GM21360 (cell line): ENCODE data around the gene COX10.
"Not testable (repeated sequence)": the region's sequence is repeated elsewhere in the genome, so short reads cannot be mapped to it uniquely, and the experiment has no call there.

ENCODE experiments used
- ATAC-seq: cut with Tn5 transposase; IDR thresholded peaks from one replicate; pipeline ENCODE4 v1.9.1; 2021; ENCODE audit warnings: mild to moderate bottlenecking, moderate library complexity; ENCODE audit not compliant: unreplicated experiment

COX10 gene

DNA sequence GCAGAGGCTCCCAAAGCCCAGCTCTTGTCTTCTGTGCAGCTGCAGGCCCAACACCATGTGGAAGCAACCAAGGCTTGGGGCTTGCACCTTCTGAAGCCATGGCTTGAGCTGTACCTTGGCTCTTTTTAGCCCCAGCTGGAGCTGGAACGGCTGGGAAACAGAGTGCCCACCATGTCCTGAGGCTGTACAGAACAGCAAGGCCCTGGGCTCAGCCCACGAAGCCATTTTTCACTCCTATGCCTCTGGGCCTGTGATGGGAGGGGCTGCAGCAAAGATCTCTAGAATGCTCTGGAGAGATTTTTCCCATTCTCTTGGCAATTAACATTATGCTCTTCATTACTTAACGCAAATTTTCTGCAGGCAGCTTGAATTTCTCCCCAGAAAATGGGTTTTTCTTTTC is 99.3 kb downstream of the COX10 start:
- ATAC-seq: no peak

DNA sequence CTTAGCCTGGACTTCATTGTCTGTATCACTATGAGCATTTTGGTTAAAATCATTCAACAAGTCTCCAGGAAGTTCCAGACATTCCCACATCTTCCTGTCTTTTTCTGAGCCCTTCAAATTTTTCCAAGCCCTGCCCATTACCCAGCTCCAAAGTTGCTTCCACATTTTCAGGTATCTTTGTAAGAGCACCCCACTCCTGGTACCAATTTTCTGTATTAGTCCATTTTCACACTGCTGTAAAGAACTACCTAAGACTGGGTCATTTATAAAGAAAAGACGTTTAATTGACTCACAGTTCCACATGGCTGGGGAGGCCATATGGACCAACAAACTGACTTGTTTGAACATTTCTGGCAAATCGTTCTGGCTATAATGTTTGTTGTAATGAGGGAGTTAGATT is 100.0 kb downstream of the COX10 start:
- no peak for ATAC-seq

DNA sequence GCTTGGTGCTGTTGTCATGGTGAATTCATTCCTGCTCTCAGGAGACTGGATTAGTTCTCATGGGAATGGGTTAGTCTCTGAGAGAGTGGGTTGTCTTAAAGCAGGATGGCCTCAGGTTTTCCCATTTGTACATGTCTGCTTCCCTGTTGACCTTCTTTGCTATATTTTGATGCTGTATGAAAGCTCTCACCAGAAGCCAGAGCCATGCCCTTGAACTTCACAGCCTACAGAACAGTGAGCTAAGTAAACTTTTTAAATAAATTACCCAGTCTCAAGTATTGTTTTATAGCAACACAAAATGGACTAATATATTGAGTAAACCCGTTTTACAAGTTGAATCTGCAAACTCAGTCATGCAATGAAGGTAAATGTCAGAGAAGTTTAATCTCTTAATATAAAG is 100.6 kb downstream of the COX10 start:
- ATAC-seq: no peak

DNA sequence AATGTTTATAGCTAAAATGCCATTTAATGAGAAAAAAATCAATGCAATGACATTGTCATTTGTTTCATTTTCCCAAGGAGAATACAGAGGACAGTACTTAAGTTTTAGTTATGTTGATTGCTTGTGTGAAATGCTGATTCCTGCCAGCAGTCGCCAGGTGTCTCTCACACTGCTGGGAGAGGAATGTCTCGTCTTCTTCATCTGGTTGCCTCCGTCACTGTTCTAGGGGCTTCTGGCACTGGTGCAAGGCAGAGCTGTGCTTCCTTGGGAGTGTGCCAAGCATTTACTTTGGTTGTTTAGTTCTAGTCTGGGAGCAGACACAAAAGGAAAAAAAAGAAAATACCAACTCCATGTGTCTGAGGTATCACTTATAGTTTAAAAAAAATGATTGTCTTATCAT is 107.7 kb downstream of the COX10 start:
- not testable (repeated sequence) for ATAC-seq

DNA sequence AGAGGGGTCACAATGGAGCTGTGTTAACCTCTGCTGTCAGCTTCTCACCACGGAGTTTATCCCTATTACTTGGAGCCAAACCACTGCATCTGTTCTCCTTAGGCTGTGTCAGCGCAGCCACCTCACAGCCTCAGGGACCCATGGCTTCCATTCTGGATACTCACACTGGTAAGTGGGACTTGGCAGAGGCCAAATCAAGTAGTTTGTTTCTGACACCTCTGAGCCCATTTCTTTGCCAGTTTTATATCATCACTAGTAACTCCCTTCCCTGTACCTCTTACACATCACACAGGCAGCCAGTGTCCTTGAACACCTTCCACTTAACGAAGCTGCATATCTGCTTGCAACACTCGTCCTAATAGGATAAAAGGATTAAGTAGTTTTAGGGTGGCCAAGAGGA is 108.5 kb downstream of the COX10 start:
- ATAC-seq: not testable (repeated sequence)

DNA sequence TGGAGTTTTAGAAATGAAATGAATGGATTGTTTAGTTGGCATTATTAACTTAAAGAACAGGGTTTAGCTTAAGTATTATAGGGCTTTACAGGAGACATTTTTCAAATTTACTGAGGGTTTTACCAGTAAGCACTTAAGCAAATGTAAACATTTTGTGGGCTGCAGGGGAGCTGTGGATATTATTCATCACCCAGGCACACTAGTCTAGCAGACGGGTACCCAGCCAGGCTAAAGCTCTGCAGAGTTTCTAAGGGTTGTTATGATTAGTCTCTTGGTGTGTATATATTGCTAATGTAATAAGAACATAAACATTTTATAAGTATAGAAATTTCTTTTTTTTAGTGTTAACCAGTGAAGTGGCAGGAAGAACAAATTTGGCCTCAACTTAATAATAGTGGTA is 110.6 kb downstream of the COX10 start:
- not testable (repeated sequence) for ATAC-seq

DNA sequence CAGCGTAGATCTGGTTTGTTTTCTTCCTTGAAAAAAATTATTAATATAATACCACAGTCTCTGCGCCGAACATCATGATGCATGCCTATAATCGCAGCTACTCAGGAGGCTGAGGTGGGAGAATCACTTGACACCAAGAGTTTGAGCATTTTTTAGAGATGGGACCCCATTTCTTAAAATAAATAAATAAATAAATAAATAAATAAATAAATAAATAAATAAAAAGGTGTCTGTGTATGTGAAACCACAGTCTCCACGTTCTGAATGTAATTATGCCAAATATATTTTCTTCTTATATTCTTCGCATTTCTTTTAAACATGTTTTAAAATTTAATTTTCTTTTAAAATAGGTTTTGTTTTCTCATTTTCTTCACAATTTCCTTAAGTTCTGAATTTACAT is 112.8 kb downstream of the COX10 start:
- ATAC-seq: not testable (repeated sequence)

DNA sequence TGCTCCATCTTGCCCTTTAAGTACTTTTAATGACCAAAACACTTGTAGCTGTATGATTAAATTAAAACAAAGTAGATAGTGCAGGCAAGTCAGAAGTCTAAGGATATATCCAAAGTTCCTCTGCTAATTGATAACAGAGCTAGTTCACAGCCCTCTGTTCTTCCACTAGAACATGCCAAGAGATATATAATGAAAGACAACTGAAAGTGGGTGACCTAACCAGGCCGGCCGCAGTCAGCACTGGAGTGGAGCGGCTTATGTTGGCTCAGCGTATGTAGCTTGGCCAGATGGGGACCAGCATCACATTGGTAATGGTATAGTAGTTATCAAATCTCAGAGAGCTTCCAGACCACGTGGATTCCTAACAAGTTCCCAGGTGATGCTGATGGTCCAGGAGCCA is 115.2 kb downstream of the COX10 start:
- ATAC-seq: not testable (repeated sequence)

DNA sequence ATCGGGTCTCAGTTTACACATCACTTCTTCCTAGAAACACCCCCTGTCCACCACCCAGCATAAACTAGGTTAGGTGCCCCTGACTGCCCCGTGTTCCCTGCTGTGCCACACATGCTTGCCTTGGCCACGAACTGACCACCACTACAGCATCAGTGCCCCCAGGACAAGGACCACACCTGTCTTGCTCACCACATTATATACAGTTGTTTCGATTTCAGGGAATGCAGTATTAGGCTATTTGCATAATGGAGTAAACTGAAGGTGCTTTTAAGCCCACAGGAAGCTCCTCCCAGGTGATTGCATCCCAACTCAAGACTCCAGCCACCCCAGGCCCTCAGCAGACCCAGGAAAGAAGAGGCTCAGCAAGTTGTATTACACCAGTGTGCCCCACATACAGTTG is 117.1 kb downstream of the COX10 start:
- ATAC-seq: not testable (repeated sequence)

DNA sequence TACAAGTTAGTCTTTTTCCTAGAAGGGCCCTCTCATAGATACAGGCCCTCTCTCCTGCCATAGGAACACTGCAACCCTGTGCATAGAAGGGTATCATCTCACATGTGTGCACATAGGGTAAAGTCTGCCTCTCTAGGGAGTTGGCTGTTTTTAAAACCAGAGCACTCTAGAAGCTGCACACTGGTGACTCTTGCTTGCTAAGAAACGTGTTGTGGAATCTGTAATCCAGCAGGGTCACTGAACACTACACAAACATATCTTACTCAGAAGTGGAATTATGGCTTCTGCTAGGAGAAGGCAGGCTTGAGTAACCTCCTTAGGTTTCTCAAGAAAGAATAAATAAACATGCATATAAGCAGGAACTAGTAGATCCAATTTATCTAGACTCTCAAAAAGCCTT is 121.5 kb downstream of the COX10 start:
- ATAC-seq: not testable (repeated sequence)

DNA sequence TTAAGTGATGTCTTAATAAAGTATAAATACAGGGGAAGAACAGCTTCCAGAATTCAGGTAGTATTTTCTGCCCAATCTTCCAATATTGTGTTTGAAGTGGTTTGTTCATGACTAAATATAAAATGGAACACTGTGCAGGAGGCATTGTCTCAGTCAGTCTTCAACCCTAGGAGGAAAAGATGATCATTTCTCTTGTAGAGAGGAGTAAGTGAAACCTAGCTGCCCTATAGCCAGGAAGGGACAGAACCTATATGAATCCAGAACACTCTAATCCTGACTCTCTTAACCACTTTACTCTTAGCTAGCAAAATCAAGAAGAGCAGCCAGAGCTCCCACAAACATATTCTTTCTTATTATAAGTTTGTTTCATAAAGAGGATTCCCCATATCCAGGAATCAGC is 122.2 kb downstream of the COX10 start:
- ATAC-seq: not testable (repeated sequence)

DNA sequence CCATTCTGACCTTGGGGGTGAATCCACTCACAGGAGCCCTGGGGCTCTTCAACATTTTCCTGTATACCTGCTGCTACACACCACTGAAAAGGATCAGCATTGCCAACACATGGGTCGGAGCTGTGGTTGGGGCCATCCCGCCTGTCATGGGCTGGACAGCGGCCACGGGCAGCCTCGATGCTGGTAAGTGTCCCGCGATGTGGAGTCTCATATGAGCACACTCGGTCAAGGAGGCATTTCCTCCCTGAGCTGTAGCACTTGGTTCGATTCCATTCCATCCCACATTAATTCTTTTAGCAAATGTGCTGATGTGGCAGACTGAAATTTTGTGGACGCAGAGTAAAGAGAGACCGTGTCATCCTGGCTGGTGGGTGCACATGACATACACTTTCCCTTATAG is 122.7 kb downstream of the COX10 start:
- not testable (repeated sequence) for ATAC-seq

DNA sequence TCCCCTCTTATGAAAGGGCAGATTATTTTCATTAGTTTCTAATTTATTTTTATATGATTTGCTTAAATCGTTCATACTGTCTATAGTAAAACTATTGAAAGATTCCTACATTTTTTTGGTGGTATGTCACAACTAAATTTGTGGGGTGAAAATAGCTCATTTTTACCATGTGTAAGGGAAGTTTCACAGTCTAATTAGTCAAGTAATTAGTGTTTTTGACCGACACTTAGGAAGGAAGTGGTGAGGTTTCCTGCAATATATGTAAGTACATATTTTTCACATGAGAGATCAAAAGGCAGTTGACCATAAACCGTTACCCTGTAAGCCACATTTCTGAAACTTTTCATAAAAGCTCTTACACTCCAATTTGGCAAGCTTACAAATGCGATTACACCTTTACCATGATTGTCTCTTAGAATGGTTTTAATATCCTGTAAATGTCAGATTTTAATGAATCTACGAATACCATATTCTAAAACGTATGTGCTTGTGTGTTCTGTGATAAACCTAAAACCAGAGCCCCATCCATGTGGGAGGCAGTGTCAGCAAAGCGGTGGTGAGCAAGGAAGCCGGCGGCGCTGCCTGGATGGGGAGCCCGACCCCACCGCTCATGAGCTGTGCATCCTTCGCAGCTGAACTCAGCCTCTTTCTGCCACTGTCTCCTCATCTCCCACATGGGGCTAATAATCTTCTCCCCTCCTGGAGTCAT is 123.5 kb downstream of the COX10 start:
- ATAC-seq: not testable (repeated sequence)

DNA sequence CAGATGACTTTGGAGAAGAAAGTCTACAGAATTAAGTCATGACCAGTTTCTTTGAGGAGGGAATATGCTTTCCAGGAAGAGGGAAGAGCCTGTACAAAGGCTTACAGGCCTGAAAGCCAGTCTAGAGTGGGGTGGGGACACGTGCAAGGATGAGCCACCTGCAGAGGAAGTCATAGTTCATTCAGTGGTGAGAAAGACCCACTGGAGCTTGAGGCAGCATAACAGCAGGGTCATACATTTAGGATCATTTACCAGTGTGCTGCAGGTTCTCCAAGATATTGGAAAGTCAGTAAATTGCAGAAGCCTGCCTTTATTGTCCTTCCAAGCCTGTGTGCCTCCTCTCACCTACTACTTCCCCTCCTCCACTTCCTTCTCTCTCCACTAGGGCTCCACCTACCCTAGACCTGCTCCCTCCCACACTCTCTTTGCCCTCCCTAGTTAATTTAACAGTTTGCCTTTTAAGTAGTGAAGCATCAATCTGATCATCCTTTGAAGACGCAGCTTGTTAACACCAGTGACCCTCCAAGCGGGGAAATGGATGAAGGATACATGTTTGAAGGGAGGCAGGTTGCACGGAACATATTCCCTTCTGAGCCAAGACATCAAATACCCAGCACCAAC is 127.2 kb downstream of the COX10 start:
- ATAC-seq: no peak

DNA sequence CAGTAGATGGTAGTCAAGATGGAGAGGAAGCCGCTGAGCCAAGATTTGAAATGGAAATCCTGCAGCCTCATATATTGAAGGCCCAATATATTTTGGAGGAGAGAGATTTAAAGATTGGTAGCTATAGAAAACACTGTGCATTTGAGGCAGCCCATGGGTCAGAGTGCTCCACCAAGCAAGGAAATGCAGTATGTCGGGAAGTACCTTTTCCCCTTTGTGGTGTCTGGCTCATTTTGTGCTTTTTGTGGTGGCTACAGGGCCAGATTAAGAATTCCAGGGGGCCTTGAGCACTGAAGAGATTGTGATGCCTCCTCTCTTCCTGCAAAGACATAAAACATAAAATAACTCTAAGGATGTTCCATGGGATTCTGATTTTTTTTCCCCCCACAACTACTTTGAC is 127.8 kb downstream of the COX10 start:
- no peak for ATAC-seq

DNA sequence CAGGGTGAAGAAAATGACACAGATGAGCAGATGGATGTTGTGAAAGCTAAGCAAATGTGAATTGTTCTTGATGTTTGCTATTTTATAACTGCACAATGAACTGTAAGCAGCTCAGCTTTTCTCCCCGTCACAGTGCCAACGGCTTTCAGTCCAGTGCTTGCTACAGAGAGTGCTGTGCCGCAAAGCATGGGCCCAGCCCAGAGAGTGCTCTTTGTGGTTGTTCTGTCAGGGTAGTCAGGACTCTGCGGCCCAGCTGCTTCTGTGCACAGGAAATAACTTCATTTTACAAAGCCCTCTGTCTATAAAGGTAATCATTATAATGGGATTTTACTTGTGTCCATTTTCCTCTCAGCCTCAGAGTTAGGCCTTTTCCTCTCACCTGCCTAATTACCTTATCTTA is 128.3 kb downstream of the COX10 start:
- ATAC-seq: no peak

DNA sequence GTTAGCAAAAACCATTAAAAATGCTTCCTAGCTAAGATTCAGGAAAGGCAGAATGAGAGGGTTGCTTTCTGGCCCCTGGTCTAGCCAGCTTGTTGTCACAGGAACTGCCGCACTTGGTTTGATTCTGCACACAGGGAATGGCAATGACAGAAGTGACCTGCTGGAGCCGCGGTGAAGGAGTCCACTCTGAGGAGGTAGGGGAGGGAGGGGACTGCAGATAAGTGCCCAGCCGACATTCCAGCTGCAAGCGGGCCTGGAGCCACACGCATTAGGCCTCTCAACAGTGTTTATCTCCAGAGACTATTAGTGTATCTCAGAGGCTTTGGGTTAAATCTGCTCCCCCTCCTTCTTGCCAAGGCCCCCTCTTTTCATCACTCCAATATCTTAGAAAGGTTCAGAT is 128.7 kb downstream of the COX10 start:
- ATAC-seq: no peak

DNA sequence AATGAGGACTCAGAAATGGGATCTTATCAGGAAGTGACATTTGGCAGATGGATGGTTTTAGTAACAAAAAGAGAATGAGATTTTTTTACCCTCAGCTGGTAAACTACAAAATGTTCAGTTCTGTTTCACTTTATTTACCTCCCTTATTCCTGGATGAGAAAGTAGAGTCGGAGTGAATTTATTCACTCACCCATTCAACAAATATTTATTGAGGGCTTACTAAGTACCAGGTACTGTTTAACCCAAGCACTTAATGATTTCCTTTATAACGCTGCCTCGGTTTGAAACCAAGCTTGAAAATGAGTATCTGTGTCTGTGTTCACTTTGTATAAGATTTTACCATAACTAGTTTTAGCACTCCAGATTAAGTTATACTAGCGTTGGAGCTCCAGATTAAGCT is 129.3 kb downstream of the COX10 start:
- no peak for ATAC-seq

DNA sequence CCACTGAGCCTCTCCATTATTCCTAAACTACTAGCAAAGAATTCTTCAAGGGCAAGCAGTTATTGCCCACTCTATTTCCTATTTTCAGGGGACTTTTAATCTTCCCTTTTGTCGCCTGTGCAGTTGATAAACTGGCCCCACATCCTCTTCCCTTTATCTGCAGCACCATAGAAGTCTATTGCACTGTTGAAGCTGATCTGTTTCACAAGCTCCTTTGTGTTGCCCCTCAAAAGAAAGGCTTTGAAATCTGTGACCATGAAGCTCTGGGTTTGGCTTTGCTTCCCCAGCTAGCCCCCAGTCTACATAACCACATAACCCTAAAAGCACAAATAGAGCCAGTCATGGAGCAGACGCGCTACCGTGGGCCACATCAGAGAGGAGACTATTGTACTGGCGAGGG is 130.3 kb downstream of the COX10 start:
- no peak for ATAC-seq

DNA sequence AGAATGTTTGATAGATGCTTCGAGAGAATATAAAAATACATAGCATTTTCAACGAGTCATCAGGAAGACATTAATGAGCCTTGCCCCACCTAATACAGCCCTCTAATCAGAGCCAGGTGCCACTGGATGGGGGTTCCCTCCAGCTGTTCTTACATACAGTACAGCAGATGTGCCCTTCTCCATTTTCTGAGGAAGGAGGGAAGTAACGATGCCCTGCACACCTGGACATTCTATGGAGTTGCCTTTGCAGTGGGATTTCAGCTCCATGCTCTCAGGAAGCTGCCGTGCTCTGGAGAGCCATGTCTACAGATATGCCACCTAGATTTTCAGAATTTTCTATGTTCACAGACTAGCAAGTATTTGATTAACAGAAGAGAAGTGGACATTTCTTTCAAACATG is 131.1 kb downstream of the COX10 start:
- no peak for ATAC-seq

DNA sequence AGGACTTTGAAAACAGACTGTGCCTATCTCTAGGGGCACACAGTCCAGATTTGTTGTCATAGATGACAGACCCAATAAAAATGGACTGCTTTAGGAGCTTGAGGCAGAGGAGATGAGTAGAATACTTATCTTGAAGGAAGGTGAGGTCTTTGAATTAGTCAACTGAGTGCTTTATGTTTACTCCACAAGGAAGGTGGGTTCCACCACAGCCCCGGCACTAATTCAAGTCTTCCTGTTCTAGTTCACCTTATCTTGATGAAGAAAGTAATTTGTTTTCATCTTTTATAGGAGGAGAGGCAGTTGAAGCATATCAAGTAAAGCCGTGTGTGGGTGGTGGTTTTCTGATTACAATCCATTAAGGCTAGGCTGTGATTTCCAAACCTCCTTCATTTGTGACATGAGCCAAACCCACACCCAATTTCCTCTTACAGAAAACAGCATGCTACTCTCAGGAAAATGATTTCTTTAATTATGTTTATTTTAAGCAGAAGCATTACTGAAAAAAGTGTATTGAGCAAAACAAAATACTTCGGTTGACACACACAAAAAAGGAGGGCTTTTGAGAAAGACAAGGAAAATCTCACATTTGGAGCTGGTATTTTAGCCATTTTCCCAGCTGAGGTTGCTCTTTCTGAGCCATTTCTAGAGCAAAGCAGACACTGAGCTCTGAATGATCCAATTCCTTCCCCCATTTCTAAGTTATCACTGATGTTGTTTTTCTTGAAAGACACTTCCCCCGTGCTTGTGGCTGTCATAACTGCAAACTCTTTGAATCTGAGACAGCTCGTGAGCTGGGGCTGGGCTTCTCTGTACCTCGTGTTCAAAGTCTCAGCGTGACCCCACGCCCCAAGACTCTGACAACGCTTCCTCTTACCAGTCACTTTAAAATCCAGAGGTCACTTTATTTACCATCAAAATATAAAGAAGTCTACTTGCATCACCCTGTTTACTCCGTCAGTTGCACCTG is 132.0 kb downstream of the COX10 start:
- ATAC-seq: no peak

DNA sequence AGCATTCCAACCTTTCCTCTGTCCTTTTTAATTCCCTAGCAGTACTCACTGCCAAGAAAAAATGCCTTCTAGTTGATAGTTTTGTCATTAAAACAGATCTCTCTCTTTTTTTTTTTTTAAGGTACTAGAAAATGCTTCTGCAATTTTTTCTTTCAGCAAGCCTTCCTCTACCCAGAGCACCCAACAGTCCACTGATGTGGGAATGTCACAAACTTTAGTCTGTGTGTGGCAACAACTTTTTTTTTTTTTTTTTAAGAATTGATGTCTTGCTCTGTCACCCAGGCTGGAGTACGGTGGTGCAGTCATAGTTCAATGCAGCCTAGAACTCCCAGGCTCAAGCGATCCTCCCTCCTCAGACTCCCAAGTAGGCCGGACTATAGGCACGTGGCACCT is 132.7 kb downstream of the COX10 start:
- ATAC-seq: no peak
